Limb (tissue), 2 donors: ENCODE results near the gene IRX4.
"Not testable (repeated sequence)": the region's sequence is repeated elsewhere in the genome, so short reads cannot be mapped to it uniquely, and the experiment has no call there.

Experiments
- DNase-seq, 2 donors: peaks; one replicate each; pipeline ENCODE4 v3.0.0-alpha.2; 2016; ENCODE audit errors: extremely low spot score in 2 of 2

The IRX4 gene

GRCh38 chr5:1879292-1880263 lies 3.1 kb downstream of the IRX4 start:
- DNase-seq = no peak

- no peak for DNase-seq
Measured at GRCh38 chr5:1878050-1878849, 4.5 kb downstream of the IRX4 start.

DNA sequence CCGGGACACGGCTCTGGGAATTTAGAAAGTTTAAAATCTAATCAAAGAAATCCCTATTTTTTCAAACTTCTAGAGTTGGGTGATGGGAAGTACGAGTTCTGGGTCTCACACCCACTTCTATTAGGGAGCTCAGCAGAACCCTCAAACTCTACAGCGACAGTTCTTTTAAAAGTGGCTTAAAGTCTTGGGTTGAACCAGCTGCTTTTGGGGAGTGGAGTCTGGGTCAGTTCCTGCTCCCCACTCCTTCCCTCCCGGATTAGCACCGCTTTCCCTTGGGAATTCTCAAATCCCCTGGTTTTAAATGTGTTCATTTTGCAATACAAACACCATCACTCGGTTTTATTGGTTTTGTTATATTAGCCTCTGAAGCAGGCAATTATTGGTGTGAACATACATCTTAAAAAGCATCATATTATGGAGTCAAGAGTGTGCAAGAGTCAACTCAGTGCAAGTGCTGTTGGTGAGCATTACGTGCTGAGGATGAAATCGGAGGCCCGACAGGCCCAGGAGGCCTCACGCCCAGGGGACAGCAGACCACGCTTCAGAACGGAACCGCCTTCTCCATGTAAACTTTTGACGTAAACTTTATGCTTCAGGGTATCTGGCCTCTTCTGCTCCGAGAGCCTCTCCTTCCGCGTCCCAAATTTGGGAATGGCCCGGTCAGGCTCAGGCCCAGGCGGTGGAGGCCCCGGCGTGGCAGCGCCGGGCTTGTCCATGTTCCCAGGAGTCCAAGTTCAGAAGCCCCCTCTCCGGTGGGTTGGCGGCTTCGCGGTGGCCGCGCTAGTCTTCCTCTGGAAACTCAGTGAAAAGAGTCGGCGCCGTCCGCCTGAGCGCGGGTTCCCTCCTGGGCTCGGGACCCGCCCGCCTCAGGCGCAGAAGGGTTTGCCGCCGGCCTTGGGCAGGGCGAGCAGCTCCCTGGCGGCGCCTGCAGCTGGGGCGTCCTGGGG lies 5.3 kb downstream of the IRX4 start:
- no peak for DNase-seq

- no peak for DNase-seq
Measured at GRCh38 chr5:1876660-1877064, 6.1 kb downstream of the IRX4 start.

DNA sequence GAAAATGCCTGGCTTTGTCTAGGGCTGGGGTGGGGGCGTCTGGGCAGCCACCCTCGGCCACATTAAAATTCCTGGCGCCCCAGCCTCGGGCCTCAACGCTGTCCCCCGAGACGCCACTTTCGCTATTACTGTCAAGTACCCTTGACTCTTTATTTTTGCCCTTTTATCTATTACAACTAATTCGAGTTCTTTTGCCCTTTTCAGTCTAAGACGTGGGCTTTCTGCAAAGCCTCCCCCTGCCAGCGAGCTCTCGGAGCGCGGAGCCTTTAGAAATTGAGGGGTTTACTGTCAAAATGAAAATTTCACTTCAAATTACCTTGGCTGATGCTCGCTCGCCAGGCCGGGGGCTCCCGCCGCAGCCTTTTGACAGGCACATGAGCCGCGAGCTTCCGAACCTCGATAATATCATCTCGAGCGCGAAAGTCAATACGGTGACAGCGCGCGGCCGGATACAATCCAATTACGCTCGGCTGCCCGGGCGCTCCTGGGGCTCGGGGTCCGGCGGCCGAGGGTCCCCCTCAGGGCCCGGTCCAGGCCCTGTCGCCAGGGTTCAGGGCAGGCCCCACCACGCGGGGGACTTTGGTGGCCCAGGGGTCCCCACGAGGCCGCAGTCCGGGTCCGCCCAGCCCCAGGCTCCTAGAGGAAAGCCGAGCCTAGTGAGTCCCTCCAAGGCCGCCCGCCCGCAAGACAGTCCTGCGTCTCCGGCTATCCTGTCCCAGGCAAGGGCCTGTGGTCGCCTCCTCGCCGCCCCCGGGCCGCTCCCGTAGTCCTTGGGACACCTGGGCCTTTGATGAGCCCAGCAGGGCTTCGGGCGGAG lies 6.7 kb downstream of the IRX4 start:
- no peak for DNase-seq

DNA sequence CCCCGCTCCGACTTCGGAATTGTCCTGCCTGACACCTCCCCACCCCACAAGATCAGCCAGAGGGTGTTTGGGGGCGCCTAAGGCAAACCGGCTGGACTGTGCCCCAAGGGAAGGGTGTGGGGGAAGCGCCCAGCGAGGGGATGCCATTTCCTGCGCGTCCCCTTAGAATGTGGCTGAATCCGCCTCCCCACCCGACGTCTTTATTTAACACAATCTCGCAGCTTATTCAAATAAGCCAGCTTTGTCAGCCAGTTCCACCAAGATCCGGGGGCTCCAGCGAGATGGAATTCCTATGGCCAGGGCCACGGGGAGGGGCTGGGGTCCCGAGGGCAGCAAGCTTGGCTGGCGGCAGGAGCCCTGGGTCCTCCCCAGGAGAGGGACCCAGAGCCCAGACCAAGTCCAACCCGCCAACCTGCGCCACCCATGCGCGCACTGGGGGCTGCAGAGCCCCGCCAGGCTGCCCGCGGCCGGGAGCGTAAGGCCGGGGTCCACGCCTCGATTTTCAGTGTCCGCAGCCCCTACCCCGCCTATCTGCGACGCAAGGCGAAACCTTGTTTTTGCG lies 7.4 kb downstream of the IRX4 start:
- no peak for DNase-seq

DNA sequence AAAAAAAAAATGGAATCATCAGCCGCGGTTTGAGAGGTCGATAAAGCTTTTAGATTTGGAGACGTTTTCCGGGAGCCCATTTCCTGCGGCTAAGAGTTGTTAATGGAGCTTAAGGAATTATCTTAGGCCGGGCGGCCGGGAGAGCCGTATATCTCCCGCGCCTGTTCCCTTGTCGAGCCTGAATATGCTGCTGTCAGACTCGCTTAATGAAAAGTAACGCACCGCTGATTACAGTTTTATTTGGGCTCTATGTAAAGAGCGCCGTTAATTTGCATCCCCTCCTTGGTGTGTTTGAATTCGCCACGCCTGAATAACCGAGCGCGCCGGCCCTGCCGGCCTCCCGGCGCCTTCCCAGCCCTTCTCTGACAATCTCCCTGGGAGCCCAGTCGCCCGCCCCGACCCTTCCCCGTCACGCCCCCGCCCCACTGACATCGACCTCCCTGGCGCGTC lies 7.9 kb downstream of the IRX4 start:
- no peak for DNase-seq

DNA sequence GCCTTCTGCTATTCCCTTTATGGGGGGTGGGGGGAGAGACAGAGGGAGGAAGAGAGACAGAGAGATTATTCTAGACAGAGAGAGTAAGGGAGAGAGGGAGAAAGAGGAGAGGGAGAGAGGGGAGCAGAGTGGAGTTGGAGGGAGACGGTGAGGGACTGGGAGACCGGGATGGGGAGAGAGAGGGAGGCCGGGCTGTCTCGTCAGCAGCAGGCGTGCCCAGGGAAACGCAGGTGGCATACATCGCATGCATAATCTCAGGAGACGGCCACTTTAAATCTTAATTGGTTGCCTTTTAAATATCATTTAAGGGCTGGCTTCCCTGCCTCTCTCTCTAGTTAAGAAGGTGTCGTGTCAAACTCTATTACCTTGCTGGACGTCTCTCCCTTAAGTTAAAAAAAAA lies 8.4 kb downstream of the IRX4 start:
- DNase-seq = no peak

GRCh38 chr5:1873243-1873959 lies 9.3 kb downstream of the IRX4 start:
- no peak for DNase-seq

GRCh38 chr5:1871441-1871840 lies 11.3 kb downstream of the IRX4 start:
- no peak for DNase-seq

GRCh38 chr5:1870435-1871272 lies 12.1 kb downstream of the IRX4 start:
- DNase-seq = not testable (repeated sequence)

- DNase-seq = no peak
Measured at GRCh38 chr5:1868886-1869475, 13.7 kb downstream of the IRX4 start.

GRCh38 chr5:1867815-1868143 lies 14.9 kb downstream of the IRX4 start:
- DNase-seq = no peak

DNA sequence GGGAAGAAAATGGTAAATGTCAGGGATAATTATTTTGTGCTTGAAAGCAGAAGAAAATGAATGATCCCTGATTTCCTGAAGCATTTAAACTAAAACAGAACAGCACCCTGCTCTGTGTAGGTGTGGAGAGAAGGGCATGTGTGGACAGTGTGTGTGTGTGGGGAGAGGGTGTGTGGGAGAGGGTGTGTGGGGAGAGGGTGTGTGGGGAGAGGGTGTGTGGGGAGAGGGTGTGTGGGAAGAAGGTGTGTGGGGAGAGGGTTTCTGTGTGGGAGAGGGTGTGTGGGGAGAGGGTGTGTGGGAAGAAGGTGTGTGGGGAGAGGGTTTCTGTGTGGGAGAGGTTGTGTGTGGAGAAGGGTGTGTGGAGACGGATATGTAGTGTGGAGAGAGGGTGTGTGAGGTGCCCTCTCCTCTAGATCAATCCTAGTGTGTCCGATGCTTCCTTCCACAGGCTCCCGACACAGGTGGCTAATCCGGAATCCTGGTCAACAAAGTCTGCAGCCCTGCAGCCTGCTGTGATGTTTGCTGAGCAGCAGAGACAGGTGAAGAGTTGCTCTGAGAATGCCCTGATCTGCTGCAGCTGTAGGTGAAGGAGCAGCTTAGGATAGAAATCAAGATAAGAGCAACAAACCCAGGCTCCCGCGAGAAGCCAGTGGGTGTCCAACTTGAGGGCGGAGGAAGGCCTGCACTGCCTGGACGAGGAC lies 15.5 kb downstream of the IRX4 start:
- no peak for DNase-seq

DNA sequence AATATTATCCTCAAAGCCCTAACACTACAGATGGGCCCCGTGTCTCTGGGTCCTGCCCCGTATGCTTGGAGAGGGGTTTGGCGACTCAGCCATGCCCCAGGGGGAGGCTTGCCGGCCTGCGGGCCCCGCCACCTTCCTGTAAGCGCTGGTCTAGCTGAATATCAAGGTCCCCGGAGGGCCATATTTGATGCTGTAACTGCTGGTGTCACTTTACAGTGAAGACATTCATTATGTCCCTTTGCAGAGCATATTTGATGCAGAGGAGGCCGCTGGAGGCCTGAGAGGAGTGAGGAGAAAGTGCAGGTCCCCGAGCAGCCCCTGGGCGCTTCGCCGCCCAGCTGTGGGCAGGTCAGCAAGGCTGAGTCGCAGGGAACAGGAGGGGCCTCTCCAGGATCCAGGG lies 16.8 kb downstream of the IRX4 start:
- no peak for DNase-seq

DNA sequence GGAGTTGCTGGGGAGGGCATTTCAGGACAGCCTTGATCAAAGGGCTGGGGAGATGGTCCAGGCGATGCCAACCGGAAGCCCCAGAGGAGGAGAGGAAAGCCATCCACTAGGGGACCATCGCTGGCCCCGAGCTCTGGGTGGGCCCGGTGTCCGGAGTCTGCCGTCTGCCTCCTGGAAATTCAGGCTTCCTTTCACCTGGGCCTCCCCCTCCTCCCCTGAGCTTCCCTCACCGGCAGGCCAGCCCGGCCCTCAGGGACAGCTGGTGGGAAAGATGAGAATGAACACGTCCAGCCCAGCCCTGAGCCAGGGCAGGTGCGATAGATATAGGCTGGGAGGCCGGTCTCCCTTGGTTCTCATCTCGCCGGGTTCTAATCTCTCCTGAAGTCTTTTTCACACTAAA lies 17.2 kb downstream of the IRX4 start:
- no peak for DNase-seq

DNA sequence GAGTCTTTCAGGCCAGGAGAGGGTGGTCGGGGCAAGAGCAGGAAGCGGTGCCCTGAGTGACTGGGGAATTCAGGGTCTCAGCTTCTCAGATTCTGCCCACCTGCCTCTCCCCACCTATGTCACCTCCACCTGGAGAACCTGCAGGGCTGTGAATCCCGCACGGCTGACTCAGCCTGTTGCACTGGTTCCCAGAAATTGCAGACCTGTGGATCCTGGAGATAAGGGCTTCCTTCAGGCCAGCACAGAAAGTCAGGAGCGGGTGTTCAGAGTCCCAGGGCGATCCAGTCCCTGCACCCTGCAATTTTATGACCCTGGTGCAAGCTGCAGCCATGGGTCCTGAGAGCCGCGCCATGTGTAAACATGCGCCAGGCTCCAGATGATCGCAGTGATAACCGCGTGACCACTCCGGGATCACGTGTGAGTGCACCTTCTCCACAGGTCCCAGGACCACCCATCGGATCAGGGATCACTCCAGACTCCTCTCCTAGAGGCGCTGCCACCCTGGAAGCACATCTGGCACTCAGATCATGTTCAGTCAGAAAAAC lies 17.8 kb downstream of the IRX4 start:
- DNase-seq = no peak
